Keratinocyte (primary cell): ENCODE measurements around the gene IL1RAPL2.

Experiments
- CTCF ChIP-seq, 3 experiments: IDR thresholded peaks in 1 of 3; conservative IDR thresholded peaks in 1 of 3; optimal IDR thresholded peaks in 1 of 3; 2 replicates in 2 of 3; 3 replicates in 1 of 3; pipeline versions ENCODE3 to v1.5.1; 2011; ENCODE audit warnings: low read length in 3 of 3, mild to moderate bottlenecking in 3 of 3, moderate library complexity in 2 of 3, control low read depth in 1 of 3, inconsistent platforms in 1 of 3; ENCODE audit not compliant: insufficient read depth in 2 of 3; ENCODE audit errors: extremely low read depth in 1 of 3
- EZH2 ChIP-seq: IDR thresholded peaks from one replicate; pipeline ENCODE4 v1.6.1; 2012; ENCODE audit warnings: inconsistent platforms, mild to moderate bottlenecking, low read length, moderate library complexity

GRCh38 chrX:105277132-105277531 lies 711.1 kb downstream of the IL1RAPL2 start:
- TF ChIP-seq CTCF (optimal IDR thresholded peaks at IDR 0.05 in 1 of 3, IDR thresholded peaks at IDR 0.05 in 1 of 3, conservative IDR thresholded peaks at IDR 0.05 in 1 of 3; ENCODE audit: extremely low read depth in 1 of 3, insufficient read depth in 2 of 3, low read length in 3 of 3) = no peak
- no peak for TF ChIP-seq EZH2
